HL-60/S4 (cell line): ENCODE measurements around the gene ALS2.
"Not testable (repeated sequence)": the region's sequence is repeated elsewhere in the genome, so short reads cannot be mapped to it uniquely, and the experiment has no call there.

Source experiments
- in situ Hi-C: fragments of 300-500 bp; cut with MboI; formaldehyde crosslinking; loops from 2 replicates; pipeline ENCODE4 v1.14.3; 2022; ENCODE audit warnings: low sequenced_read_pairs

ALS2 gene

DNA sequence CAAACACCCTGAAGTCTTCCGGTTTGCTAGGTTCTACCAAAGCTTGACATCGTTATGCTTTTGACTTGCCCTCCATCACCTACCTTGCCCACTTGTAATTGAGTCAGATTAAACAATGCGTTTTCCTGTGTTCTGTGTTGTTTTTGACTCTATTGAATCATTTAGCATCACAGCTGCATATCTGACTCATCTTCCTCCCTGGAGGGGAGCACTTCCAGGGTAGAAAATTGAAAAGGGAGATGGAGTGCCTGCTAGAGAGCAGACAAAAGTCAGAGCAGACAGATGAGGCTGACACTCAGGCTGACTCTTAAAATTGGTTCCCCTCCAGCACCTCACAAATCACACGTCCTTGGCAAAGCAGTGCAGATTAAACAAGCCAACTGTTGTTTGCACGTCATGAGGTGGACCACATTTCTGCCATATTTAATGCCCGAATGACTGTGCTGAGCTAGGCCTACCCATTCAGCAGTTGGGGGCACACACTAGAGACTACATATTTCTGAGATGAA is 84.5 kb downstream of the ALS2 start:
- in situ Hi-C loops: no loop called here

DNA sequence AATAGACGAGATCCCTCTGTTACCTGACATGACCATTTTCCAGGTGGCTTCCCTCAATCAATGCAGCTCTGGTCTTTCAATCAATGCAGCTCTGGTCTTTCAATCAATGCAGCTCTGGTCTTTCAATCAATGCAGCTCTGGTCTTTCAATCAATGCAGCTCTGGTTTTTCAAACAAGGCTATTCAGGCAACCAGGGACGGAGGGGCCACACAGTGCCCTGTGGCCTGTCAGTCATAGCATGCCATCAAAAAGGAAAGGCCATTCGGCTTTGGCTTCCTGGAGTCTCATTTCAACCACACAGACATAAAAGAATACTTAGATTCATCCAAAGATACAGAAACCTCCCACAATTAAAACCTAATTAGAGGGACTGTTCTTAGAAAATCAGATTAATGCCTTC is 95.6 kb downstream of the ALS2 start:
- in situ Hi-C loops: no loop called here

DNA sequence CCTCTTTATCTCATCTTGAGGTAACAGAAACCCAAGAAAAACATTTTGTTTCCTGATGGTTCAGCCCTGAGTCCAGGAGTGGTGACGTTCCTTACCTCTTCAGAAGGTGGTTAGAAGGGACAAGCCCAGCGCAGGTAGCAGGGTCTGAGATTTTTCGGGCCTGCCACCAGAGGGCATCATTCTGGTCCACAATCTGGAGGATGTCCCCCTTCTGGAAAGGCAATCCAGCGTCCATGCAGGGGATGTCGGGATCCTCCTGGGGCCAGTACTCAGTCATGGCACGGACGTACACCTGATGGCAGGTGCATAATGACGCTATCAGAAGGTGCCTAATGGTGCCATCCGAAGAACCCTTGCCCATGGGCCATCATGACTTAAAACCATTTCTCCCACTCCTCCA is 100.0 kb downstream of the ALS2 start:
- in situ Hi-C loops: no loop called here

DNA sequence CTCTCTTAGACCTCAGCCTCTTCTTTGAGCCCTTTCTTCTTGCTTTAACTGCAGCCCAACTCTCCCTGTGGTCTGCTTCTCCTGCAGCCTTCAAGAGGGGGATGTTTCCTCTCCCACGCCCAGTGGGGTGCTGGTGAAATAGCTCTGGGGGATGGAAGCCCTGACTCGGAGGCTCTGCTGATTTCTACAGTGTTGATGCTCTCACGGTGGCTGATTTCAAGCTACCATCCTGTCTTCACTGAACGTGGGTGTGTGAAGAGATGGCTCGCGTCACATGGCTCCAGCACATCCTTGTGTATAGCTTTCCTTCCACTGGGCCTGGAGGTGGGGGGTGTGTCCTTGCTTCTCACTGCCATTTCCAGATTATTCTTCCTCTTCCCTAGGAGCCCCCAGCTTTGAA is 102.3 kb downstream of the ALS2 start:
- in situ Hi-C loops: no loop called here

DNA sequence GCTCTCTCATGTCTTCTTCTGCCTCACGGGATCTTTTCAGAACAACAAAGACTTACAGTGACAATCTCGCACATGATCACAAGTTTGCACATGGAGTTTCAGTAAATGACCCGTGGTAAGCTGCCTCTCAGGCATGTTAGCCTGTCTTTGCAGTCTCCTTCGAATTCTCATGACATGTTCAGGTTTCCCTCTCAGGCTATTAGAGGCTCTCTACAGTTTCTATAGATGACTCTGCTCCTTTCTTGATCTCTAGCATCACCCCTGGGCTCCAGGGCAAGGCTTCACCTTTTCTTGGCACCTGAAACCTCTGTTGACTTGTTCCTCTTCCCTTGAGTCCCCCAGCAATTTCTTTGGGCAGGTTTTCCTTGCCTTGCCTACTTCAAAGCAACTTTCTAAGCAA is 105.3 kb downstream of the ALS2 start:
- in situ Hi-C loops: no loop called here

DNA sequence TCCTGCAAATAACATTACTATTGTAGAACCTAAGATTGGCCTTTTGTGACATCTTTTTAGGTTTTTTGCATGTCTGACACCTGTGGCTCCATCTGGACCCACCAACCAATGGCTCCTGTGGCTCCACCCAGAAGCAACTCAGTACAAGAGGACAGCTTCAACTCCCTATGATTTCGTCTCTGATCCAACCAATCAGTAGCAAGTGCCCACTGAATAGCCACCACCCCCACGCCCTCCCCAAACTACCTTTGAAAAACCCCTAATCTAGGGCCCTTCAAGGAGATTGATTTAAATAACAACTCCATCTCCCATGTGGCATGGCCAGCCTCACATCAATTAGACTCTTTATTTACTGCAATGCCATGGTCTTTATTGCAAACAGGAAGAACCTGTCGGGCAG is 105.9 kb downstream of the ALS2 start:
- in situ Hi-C loops: no loop called here

DNA sequence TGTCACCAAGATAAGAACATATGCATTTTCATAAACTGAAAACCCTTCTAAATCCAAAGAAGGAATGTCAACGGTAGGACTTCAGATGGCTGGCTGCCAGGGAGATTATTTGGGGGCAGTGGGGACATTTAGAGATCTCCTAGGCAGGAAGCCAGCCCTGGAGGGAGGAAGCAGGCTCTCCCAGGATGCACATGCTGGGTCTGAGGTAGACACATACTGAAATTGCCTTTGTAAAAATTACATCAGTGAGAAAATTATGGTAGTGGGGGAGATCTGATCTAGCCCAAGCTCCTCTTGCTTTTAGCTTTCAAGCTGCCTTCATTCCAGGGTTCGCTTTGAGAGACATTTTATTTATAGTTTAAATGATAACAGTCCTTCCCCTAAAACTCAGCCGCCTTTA is 106.4 kb downstream of the ALS2 start:
- in situ Hi-C loops: no loop called here

DNA sequence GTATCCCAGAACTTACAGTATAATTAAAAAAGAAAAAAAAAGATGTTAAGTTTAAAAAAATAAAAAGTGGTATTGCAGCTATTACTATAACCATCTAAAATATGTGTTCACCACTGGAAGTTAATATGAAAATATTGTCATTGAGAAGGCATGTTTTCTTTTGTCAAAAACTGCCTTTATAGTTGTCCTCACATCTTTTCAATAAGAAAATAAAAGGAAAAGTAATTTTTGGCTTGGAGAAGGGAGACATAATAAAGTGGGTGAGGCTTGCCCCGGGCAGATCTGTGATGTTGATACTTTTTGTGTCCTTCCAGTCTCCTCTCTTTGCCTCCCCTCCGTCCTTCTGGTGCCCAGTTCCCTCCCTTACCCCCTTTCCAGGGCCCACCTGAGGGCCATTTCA is 107.2 kb downstream of the ALS2 start:
- in situ Hi-C loops: no loop called here

DNA sequence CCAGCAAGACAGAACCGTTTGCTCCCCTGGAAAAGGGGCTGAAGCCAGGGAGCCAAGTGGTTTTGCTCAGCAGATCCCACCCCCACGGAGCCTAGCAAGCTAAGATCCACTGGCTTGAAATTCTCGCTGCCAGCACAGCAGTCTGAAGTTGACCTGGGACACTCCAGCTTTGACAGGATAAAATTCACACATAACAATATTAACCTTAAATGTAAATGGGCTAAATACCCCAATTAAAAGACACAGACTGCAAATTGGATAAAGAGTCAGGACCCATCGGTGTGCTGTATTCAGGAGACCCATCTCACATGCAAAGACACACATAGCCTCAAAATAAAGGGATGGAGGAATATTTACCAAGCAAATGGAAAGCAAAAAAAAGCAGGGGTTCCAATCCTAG is 109.5 kb downstream of the ALS2 start:
- in situ Hi-C loops: not testable (repeated sequence)

DNA sequence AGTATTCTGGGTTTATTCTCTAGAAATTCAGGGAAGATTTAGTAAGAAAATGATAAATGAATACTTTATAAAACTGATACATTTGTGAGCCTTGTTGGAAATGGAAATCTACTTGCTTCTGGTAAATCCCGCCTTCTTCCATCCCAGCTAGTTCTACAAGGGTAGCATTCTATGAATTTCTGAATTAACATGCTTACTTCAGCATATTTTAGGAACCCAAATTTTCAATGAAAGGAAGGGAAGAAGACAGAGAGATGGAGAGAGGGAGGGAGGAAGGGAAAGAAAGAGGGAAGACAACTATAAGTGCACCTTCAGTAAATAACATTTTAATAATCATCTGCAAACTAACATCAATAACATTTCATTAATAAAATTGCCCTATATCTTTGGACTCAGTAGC is 110.9 kb downstream of the ALS2 start:
- in situ Hi-C loops: no loop called here

DNA sequence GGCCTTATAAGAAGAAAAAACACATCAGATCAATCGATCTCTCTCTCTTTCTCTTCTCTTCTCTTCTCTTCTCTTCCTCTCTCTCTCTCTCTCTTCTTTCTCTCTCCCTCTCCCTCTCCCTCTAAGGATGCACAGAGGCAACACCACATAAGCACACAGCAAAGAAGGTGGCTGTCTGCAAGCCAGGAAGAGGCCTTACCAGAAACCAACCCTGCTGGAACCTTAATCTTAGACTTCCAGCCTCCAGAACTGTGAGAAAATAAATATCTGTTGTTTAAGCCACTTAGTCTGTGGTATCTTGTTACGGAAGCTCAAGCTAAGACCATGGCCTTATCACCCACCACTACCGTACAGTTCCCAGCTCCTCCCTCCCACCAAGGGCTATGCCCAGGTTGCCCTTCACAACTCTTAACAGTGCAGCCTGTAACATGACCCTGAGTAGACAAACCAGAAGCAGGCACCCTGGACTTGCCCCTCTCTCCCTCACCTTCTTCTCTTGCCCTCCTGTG is 112.3 kb downstream of the ALS2 start:
- in situ Hi-C loops: no loop called here

DNA sequence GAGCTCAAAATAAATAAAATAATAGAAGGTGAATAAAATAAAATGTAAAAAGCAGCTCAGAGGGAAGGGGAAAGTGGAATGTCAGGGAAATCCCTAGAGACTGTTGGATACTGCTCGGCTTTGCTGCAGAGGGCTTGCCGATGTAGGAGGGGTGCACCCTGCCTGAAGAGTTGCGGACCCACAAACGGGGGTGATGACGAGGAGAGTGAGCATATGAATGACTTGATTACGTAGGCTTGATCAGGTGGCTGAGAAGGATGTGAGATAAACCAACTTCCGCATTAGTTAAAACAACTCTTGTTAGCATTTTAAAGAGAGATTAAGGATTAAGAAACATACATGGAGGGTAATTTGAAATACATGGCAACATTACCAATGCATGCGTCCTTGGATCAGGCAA is 116.4 kb downstream of the ALS2 start:
- in situ Hi-C loops: no loop called here

DNA sequence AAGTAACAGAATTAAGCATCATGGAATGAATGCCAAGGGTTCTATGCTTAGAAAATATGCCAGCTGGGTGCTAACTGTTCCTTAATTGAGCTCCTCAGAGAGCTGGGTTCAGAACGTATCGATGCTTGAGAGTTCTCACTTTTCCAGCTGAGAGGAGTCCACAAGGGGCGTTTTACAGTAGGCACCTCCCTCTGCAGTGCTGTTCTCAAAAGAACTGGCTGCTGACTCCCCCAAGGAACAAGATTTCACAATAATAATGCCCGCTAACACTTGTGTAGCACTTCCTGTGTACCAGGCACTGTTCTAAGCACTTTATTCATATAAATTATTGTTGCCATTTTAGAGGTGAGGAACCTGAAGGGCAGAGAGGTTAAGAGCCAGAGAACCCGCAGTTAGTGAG is 119.4 kb downstream of the ALS2 start:
- in situ Hi-C loops: no loop called here

DNA sequence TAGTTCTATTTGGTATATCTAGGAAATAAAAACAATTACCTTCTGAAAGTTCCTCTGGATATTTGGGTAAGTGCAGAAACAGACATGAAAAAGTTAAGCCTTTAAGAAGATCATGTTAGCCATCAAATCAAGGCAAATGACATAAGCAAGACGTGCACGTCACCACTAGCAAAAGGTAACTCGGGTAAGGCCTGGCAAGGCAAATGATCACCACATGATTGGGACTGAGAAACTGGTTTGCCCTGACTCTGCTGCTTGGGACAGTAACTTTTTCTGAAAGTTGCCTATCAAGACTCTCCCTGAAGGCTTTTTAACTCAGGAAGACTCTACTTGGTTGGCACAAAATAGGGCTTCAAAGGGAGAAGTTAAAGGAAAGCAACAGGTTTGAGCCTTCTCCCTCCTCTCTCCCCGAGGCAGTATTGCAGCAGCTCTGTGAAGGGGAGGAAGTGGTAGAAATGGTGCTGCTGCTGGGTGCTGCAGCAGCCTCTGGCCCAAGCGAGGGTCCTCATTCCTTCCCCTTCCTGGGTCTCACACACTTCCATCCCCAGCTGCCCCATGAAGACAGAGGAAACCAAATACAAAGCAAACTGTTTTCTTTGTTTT is 120.3 kb downstream of the ALS2 start:
- in situ Hi-C loops: no loop called here

DNA sequence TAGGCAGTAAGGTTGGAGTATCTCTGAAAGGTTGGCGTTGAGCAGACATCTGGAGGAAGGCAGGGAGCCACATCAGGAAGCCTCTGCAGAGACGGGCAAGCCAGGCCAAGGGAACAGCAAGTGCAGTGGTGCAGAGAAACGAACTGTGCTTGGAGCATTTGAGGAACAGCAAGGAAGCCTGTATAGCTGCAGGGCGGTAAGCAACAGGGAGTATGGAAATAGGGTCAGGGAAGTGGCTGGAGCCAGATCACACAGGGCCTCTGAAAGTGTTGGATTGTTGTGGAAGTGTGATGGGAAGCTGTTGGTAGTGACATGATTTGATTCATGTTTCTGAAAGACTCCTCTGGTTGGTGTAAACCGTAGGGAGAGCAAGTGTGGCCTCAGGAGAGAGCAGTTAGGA is 124.0 kb downstream of the ALS2 start:
- in situ Hi-C loops: no loop called here

DNA sequence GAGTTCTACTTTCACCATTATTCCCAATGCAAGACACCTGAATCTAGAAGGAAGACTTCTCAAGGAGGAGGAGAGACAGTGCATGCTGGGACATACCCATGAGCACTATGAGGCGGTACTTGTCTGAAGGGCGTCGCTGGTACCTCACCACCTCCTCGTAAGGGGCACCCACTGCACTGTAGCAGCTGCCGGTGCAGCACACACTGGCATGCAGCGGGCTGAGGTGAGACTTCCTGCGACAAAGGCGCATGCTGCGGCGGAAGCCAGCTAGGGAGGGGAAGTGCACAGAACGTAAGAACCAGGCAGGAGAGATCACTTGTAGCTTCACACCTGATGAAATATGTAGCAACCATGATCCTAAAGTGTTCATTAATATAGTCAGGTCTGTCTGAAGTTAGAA is 124.6 kb downstream of the ALS2 start:
- in situ Hi-C loops: no loop called here

DNA sequence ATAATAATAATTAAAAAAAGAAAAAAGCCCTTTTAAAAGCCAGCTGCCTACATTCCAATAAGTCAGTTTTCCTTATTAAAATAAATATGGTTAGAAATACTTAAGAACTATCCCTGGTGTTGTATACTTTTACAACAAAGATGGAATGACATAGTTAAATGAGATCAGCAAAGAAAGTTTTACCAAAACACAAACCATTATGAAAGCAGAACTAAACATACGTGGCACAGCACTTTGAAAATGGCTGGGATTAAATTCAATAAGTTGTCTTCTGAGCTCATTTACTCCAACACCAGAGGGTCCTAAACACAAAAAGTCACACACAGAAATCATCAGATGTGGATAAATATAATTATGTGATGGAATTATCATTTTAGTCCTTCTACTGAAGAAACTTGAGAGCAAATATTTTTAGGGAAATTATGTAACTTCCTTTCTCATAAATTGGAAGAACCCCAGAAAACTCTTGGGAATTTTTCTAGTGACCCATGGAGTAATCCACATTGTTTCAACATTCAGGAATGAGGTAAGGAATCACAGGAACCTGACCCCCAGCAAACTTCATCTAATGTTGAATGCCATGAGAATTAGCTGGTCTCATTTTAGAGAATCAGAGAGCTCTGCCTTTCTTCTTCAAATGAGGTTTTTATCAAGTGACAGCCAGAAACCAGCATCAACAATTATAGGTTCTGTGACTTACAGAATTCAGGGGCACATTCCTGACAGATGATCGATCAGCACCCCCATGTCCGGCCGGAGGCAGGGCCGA is 125.9 kb downstream of the ALS2 start:
- in situ Hi-C loops: no loop called here

DNA sequence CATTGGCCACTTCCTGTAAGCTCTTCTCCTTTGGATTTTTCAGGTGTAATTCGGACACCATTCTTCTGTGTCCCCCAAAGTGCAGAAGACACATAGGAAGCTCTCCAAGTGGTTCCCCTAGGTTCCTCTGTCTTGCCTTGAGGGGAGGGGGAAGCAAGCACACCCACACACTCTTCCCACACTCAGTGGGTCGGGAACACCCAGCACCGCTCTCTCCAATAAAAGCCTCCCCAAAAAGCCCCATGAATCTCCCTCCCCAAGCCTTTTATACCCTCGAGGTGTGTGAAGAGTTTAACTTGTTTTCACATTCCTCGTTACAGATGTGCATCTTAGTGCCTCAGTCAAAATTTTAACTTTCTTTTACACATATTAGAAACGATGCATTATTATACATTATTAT is 127.5 kb downstream of the ALS2 start:
- in situ Hi-C loops: no loop called here
